Transverse colon (tissue), 4 donors: Measurements from ENCODE around the gene KLHL25.

Experiments
- CTCF ChIP-seq, 5 experiments: fragments of 200-600 bp in 3 of 5; fragments of 450-650 bp in 2 of 5; sonication (generic) in 3 of 5; IDR thresholded peaks; 1 replicate in 2 of 5; 2 replicates in 3 of 5; pipeline ENCODE4 v1.5.1; 2016 to 2017; ENCODE audit warnings: antibody characterized with exemption in 5 of 5, inconsistent platforms in 3 of 5, mild to moderate bottlenecking in 2 of 5, moderate library complexity in 1 of 5
- POLR2A ChIP-seq: fragments of 450-650 bp; IDR thresholded peaks from one replicate; pipeline ENCODE4 v1.6.1; 2016; ENCODE audit warnings: antibody characterized with exemption, mild to moderate bottlenecking, moderate library complexity
- POLR2AphosphoS5 ChIP-seq, 3 donors: sonication (generic); formaldehyde crosslinking; IDR thresholded peaks; one replicate each; pipeline ENCODE4 v1.6.1; 2016; ENCODE audit warnings: antibody characterized with exemption in 3 of 3

GRCh38 chr15:85769182-85769900 lies 25.4 kb downstream of the KLHL25 start:
- TF ChIP-seq CTCF (IDR thresholded peaks at IDR 0.05): no peak
- TF ChIP-seq POLR2A: no peak
- TF ChIP-seq POLR2AphosphoS5 (IDR thresholded peaks at IDR 0.05): no peak
